H1 (cell line): ENCODE measurements around the gene ACE. TPM values are rescaled to one million over a fixed set of nuclear protein-coding genes. Genes with fewer than 3 reads are reported as not detected.
A peak's percentile ranks its signal among the peaks of the same experiment; 100 is the strongest.

ENCODE experiments used
- CTCF ChIA-PET: fragments of 300-600 bp; sonication (Branson Sonifier 250); formaldehyde crosslinking; loops from one replicate; lab custom pipeline; 2021; ENCODE audit not compliant: partially characterized antibody; lab: Charles Lee
- POLR2A ChIA-PET: fragments of 300-600 bp; sonication (Branson Sonifier 250); formaldehyde crosslinking; loops from one replicate; lab custom pipeline; 2021; ENCODE audit warnings: inconsistent platforms; ENCODE audit not compliant: partially characterized antibody; lab: Charles Lee
- DNase-seq, 2 experiments: peaks; one replicate each; pipeline versions ENCODE4 v3.0.0 to v3.0.0-alpha.2; 2010 to 2022; ENCODE audit warnings: low spot score in 2 of 2, low read depth in 1 of 2, mixed read lengths in 1 of 2
- FAIRE-seq: peaks from 2 replicates; lab custom pipeline; 2011; peaks lifted over from hg19 to GRCh38; lab: Jason Lieb, UNC
- H2AFZ ChIP-seq: 2 replicates; pipeline ENCODE4 v1.8.1; 2012; ENCODE audit warnings: low read length, inconsistent platforms
- H2AK5ac ChIP-seq: 2 replicates; pipeline ENCODE4 v1.6.1; 2013; ENCODE audit warnings: low read depth, low read length
- H2BK120ac ChIP-seq: replicated peaks from 2 replicates; pipeline ENCODE3; 2013; ENCODE audit warnings: low read depth, low read length, inconsistent platforms
- H2BK12ac ChIP-seq: 2 replicates; pipeline ENCODE4 v1.6.1; 2013; ENCODE audit warnings: low read depth, low read length
- H2BK15ac ChIP-seq: 2 replicates; pipeline ENCODE4 v1.6.1; 2013; ENCODE audit warnings: low read length
- H2BK20ac ChIP-seq: 2 replicates; pipeline ENCODE4 v1.6.1; 2013; ENCODE audit warnings: low read length
- H2BK5ac ChIP-seq: 2 replicates; pipeline ENCODE4 v1.6.1; 2013; ENCODE audit warnings: low read depth, low read length
- H3K14ac ChIP-seq: 2 replicates; pipeline ENCODE4 v1.6.1; 2013; ENCODE audit warnings: inconsistent platforms; ENCODE audit not compliant: insufficient read length
- H3K18ac ChIP-seq: 2 replicates; pipeline ENCODE4 v1.6.1; 2013; ENCODE audit warnings: low read length; ENCODE audit errors: extremely low read depth
- H3K23ac ChIP-seq: 2 replicates; pipeline ENCODE4 v1.6.1; 2013; ENCODE audit warnings: inconsistent platforms; ENCODE audit not compliant: insufficient read length
- H3K23me2 ChIP-seq: 2 replicates; pipeline ENCODE4 v1.6.1; 2013; ENCODE audit warnings: low read depth, low read length
- H3K27ac ChIP-seq: 2 replicates; pipeline ENCODE4 v1.6.1; 2011; ENCODE audit warnings: low read depth, low read length, inconsistent platforms
- H3K27me3 ChIP-seq, 4 experiments: replicated peaks in 1 of 4; 1 replicate in 1 of 4; 2 replicates in 3 of 4; pipeline versions ENCODE4 v1.6.1 to v1.8.1; 2011 to 2013; ENCODE audit warnings: low read length in 3 of 4, mild to moderate bottlenecking in 3 of 4, inconsistent platforms in 2 of 4, mixed read lengths in 2 of 4, moderate library complexity in 1 of 4; ENCODE audit not compliant: control insufficient read depth in 3 of 4, insufficient read depth in 3 of 4; ENCODE audit errors: extremely low read depth in 1 of 4
- H3K36me3 ChIP-seq, 4 experiments: 2 replicates each; pipeline versions ENCODE4 v1.6.1 to v1.8.1; 2011 to 2013; ENCODE audit warnings: mild to moderate bottlenecking in 4 of 4, low read length in 3 of 4, moderate library complexity in 2 of 4, control low read depth in 1 of 4, inconsistent platforms in 1 of 4; ENCODE audit not compliant: insufficient read depth in 4 of 4, control insufficient read depth in 2 of 4
- H3K4ac ChIP-seq: replicated peaks from 2 replicates; pipeline ENCODE3; 2013; ENCODE audit warnings: low read length, low read depth, mixed read lengths, inconsistent platforms; ENCODE audit not compliant: insufficient read length
- H3K4me1 ChIP-seq, 4 experiments: replicated peaks in 1 of 4; 1 replicate in 1 of 4; 2 replicates in 3 of 4; pipeline versions ENCODE4 v1.6.1 to v1.8.1; 2011 to 2013; ENCODE audit warnings: low read length in 3 of 4, inconsistent platforms in 2 of 4, mixed read lengths in 1 of 4; ENCODE audit not compliant: insufficient read depth in 4 of 4, control insufficient read depth in 3 of 4
- H3K4me2 ChIP-seq, 2 experiments: 2 replicates each; pipeline versions ENCODE4 v1.6.1 to v1.8.1; 2011 to 2013; ENCODE audit warnings: low read depth in 2 of 2, low read length in 2 of 2, control low read depth in 1 of 2, inconsistent platforms in 1 of 2, mild to moderate bottlenecking in 1 of 2; ENCODE audit not compliant: insufficient read depth in 1 of 2
- H3K4me3 ChIP-seq, 4 experiments: fragments of 200-600, 300-600 bp in 1 of 4; sonication (generic), shearing (Covaris generic), sonication (Bioruptor Twin) in 1 of 4; 2 replicates each; pipeline versions ENCODE4 v1.5.1 to v1.8.1; 2011 to 2016; ENCODE audit warnings: low read length in 4 of 4, low read depth in 3 of 4, control low read depth in 2 of 4, inconsistent platforms in 2 of 4, mild to moderate bottlenecking in 2 of 4, mixed read lengths in 1 of 4, moderate library complexity in 1 of 4; ENCODE audit not compliant: insufficient read depth in 2 of 4; ENCODE audit errors: extremely low read depth in 1 of 4
- H3K56ac ChIP-seq: replicated peaks from 2 replicates; pipeline ENCODE3; 2013; ENCODE audit warnings: low read depth, mild to moderate bottlenecking, mixed read lengths, low read length, inconsistent platforms; ENCODE audit not compliant: insufficient read length
- H3K79me1 ChIP-seq: 2 replicates; pipeline ENCODE4 v1.6.1; 2013; ENCODE audit warnings: low read depth, low read length, control low read depth
- H3K79me2 ChIP-seq, 2 experiments: 2 replicates each; pipeline versions ENCODE4 v1.6.1 to v1.8.1; 2012 to 2013; ENCODE audit warnings: low read length in 2 of 2, mild to moderate bottlenecking in 2 of 2, inconsistent platforms in 1 of 2; ENCODE audit not compliant: insufficient read depth in 2 of 2, control insufficient read depth in 1 of 2
- H3K9ac ChIP-seq, 4 experiments: replicated peaks in 1 of 4; 1 replicate in 1 of 4; 2 replicates in 3 of 4; pipeline versions ENCODE4 v1.6.1 to v1.8.1; 2011 to 2013; ENCODE audit warnings: low read depth in 3 of 4, low read length in 3 of 4, control low read depth in 2 of 4, mild to moderate bottlenecking in 2 of 4, moderate library complexity in 2 of 4, inconsistent platforms in 1 of 4; ENCODE audit errors: extremely low read depth in 1 of 4
- H3K9me3 ChIP-seq, 2 experiments: 2 replicates each; pipeline versions ENCODE4 v1.6.1 to v1.8.1; 2012 to 2013; ENCODE audit warnings: mild to moderate bottlenecking in 2 of 2, moderate library complexity in 2 of 2, control low read depth in 1 of 2, inconsistent platforms in 1 of 2, low read depth in 1 of 2, low read length in 1 of 2, mixed read lengths in 1 of 2; ENCODE audit not compliant: insufficient read depth in 2 of 2
- H4K20me1 ChIP-seq, 2 experiments: replicated peaks in 1 of 2; 2 replicates each; pipeline versions ENCODE3 to v1.8.1; 2011 to 2013; ENCODE audit warnings: inconsistent platforms in 2 of 2, low read length in 2 of 2, mild to moderate bottlenecking in 1 of 2; ENCODE audit not compliant: insufficient read depth in 2 of 2, control insufficient read depth in 1 of 2
- H4K5ac ChIP-seq: 2 replicates; pipeline ENCODE4 v1.6.1; 2013; ENCODE audit warnings: low read length, low read depth, mixed read lengths, inconsistent platforms; ENCODE audit not compliant: insufficient read length
- H4K8ac ChIP-seq: 2 replicates; pipeline ENCODE4 v1.8.0; 2013; ENCODE audit warnings: mild to moderate bottlenecking, moderate library complexity, low read length, inconsistent platforms; ENCODE audit not compliant: insufficient read depth; ENCODE audit errors: extremely low read depth
- H4K91ac ChIP-seq: replicated peaks from 2 replicates; pipeline ENCODE3; 2013; ENCODE audit warnings: low read length, mixed read lengths, inconsistent platforms; ENCODE audit not compliant: insufficient read length
- TBP ChIP-seq: IDR thresholded peaks from 2 replicates; pipeline ENCODE4 v1.6.1; 2011; ENCODE audit warnings: low read depth, low read length, improper control_type of control experiment
- whole genome bisulfite sequencing, 2 experiments: shearing (Covaris generic) in 1 of 2; methylation state at CpG; one replicate each; pipeline versions ENCODE4 v1.1.6 to v1.1.7; 2013 to 2015; ENCODE audit warnings: low lambda C conversion rate in 2 of 2, mixed read lengths in 2 of 2, inconsistent platforms in 1 of 2, low coverage in 1 of 2, missing lambda C conversion rate in 1 of 2; ENCODE audit not compliant: insufficient replicate concordance in 2 of 2, insufficient coverage in 1 of 2, insufficient read length in 1 of 2; ENCODE audit errors: extremely low coverage in 1 of 2, missing lambda C conversion rate in 1 of 2; 5-methylcytosine and 5-hydroxymethylcytosine counted together
- polyA plus RNA-seq, 7 experiments: library from polyadenylated mRNA; depleted of rRNA in 3 of 7; stranded (reverse) in 5 of 7; unstranded in 2 of 7; fragments of >200 nt in 5 of 7; fragments of 200-250 nt in 2 of 7; gene quantifications; 1 replicate in 5 of 7; 2 replicates in 1 of 7; 4 replicates in 1 of 7; pipeline versions ENCODE4 v1.2.1 to v1.2.3, GENCODE V29; 2011 to 2013; ENCODE audit warnings: missing spikeins in 2 of 7, mixed read lengths in 2 of 7
- total RNA-seq: library from RNA; stranded (reverse); fragmentation: NEBNext Ultra II Directional; extraction: Animal tissue kit (Norgen Biotek cat#: 25700); gene quantifications from 2 replicates; pipeline ENCODE4 v1.2.1, GENCODE V29; 2021
- TF ChIP-seq, protein P1 (sequence below): IDR thresholded peaks from 2 replicates; pipeline ENCODE4 v1.6.1; 2012; ENCODE audit warnings: low read length, inconsistent platforms

The ACE gene
- total and polyA plus RNA-seq, 2 of the 8 experiments (the other 6 are each of a cell fraction or from before 2014, with no cell fraction given): 2.5 to 5.5 TPM

GRCh38 chr17:63524051-63524450, 47.2 kb downstream of the ACE start:
- H2BK15ac ChIP-seq: 0 out of 2 replicates have a peak overlapping the region, but pooled peaks have one; percentile 81
- no peak overlapping the region for H2BK12ac ChIP-seq
- peaks cover 7% of the 10 kb centered on the region; the same call in 1 of the 2 replicates for H3K23me2 ChIP-seq
- ChIA-PET POLR2A (no interaction called here), CTCF (interaction anchor here (0.9 to 2.0 kb wide), 6 partner anchors 11 to 98 kb away, joined by 3 to 7 read pairs (median 6); no protein-coding TSS in a partner anchor)
- no peak overlapping the region for H3K27ac ChIP-seq
- no peak overlapping the region for H3K23ac ChIP-seq
- no peak overlapping the region for H3K9ac ChIP-seq
- H4K5ac ChIP-seq: no peak overlapping the region
- H3K18ac ChIP-seq: no peak overlapping the region
- no peaks in the 10 kb centered on the region for H4K20me1 ChIP-seq
- no peak overlapping the region for H2AFZ ChIP-seq
- H3K9me3 ChIP-seq: no peaks in the 10 kb centered on the region
- no peak overlapping the region for H3K4ac ChIP-seq
- peaks cover 2 to 8% (median 6%) of the 10 kb centered on the region in 4 experiments; a peak in 6 of 7 replicates for H3K4me1 ChIP-seq
- H3K79me1 ChIP-seq: no peaks in the 10 kb centered on the region
- H3K4me3 ChIP-seq: no peak overlapping the region
- H3K36me3 ChIP-seq: no peaks in the 10 kb centered on the region
- no peak overlapping the region for H2BK5ac ChIP-seq
- no peak overlapping the region for H2BK20ac ChIP-seq
- peak overlapping the region in 1 of 2 experiments; percentile 86; a peak in 2 of 4 replicates for H3K4me2 ChIP-seq
- DNase-seq (no peak), FAIRE-seq (no peak)
- 87% methylated on average over 13 of the region's 14 CpGs; no CpG with 5 or more reads in 1 of the 2 experiments for WGBS, 2 experiments
- no peak overlapping the region for H4K8ac ChIP-seq
- no peak overlapping the region for H2BK120ac ChIP-seq
- TF ChIP-seq, protein P1, sequence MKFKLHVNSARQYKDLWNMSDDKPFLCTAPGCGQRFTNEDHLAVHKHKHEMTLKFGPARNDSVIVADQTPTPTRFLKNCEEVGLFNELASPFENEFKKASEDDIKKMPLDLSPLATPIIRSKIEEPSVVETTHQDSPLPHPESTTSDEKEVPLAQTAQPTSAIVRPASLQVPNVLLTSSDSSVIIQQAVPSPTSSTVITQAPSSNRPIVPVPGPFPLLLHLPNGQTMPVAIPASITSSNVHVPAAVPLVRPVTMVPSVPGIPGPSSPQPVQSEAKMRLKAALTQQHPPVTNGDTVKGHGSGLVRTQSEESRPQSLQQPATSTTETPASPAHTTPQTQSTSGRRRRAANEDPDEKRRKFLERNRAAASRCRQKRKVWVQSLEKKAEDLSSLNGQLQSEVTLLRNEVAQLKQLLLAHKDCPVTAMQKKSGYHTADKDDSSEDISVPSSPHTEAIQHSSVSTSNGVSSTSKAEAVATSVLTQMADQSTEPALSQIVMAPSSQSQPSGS: no peak
- TF ChIP-seq TBP: no peak
- H2AK5ac ChIP-seq: no peak overlapping the region
- no peak overlapping the region for H4K91ac ChIP-seq
- H3K27me3 ChIP-seq: peaks cover 0 to 10% (median 5%) of the 10 kb centered on the region in 4 experiments; a peak in 5 of 7 replicates
- H3K79me2 ChIP-seq: no peaks in the 10 kb centered on the region
- H3K56ac ChIP-seq: no peak overlapping the region
- no peak overlapping the region for H3K14ac ChIP-seq
